KMS-11 (cell line): ENCODE data around the gene CXCL10.
"Not testable (repeated sequence)": the region's sequence is repeated elsewhere in the genome, so short reads cannot be mapped to it uniquely, and the experiment has no call there.

Source experiments
- H2AFZ ChIP-seq: fragments of 200-600 bp; sonication (generic); 2 replicates; pipeline ENCODE4 v1.6.1; 2016; ENCODE audit warnings: antibody characterized with exemption, mixed run types, low read depth
- H3K27ac ChIP-seq: fragments of 200-600 bp; sonication (generic); 2 replicates; pipeline ENCODE4 v1.6.1; 2016; ENCODE audit warnings: mild to moderate bottlenecking, mixed run types
- H3K27me3 ChIP-seq: fragments of 200-600 bp; sonication (generic); 2 replicates; pipeline ENCODE4 v1.6.1; 2017; ENCODE audit warnings: mild to moderate bottlenecking, low read depth, mixed run types, moderate library complexity; ENCODE audit not compliant: insufficient read depth
- H3K36me3 ChIP-seq: fragments of 200-600 bp; sonication (generic); 2 replicates; pipeline ENCODE4 v1.6.1; 2017; ENCODE audit warnings: mild to moderate bottlenecking, mixed run types; ENCODE audit not compliant: insufficient read depth
- H3K4me1 ChIP-seq: fragments of 200-600 bp; sonication (generic); 2 replicates; pipeline ENCODE4 v1.6.1; 2016; ENCODE audit warnings: mild to moderate bottlenecking, low read depth, mixed run types; ENCODE audit not compliant: poor library complexity, severe bottlenecking
- H3K4me2 ChIP-seq: fragments of 200-600 bp; sonication (generic); 2 replicates; pipeline ENCODE4 v1.7.0; 2016; ENCODE audit warnings: mild to moderate bottlenecking, mixed run types
- H3K4me3 ChIP-seq: fragments of 200-600 bp; sonication (generic); IDR thresholded peaks from 2 replicates; pipeline ENCODE4 v1.6.1; 2017; ENCODE audit warnings: low read depth, low read length, mixed read lengths; ENCODE audit not compliant: insufficient read depth
- H3K79me2 ChIP-seq: fragments of 200-600 bp; sonication (generic); 2 replicates; pipeline ENCODE4 v1.6.1; 2016; ENCODE audit warnings: low read depth, mixed run types; ENCODE audit not compliant: insufficient read depth
- H3K9ac ChIP-seq: fragments of 200-600 bp; sonication (generic); 2 replicates; pipeline ENCODE4 v1.6.1; 2016; ENCODE audit warnings: mild to moderate bottlenecking, mixed run types
- H4K20me1 ChIP-seq: fragments of 200-600 bp; sonication (generic); 2 replicates; pipeline ENCODE4 v1.6.1; 2016; ENCODE audit warnings: mild to moderate bottlenecking, mixed run types; ENCODE audit not compliant: insufficient read depth
- TF ChIP-seq, protein P1 (sequence below): fragments of 200-600 bp; sonication (generic); conservative IDR thresholded peaks from 2 replicates; pipeline ENCODE4 v1.6.1; 2017; ENCODE audit warnings: low read depth, mild to moderate bottlenecking, antibody characterized with exemption, low read length, moderate library complexity, mixed read lengths

CXCL10 gene

DNA sequence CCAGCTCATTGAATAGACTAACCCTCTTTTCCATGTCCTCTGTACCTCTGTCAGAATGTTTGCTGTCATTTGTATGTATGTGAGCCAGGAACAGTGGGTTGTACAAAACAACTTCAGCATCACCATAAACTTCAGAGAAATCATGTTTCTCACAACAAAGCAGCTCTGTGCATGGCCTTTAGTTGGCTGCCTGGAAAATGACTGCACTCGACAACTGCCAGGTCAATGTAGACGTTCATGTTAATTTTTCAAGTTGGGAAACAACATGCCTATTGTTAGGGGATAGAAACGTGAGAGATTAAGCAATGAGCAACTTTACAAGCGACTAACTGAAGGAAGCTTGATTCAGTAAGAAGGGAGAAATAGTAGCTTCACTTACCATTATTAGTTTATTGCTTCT, 30.4 kb upstream of the CXCL10 start:
- TF ChIP-seq, protein P1, sequence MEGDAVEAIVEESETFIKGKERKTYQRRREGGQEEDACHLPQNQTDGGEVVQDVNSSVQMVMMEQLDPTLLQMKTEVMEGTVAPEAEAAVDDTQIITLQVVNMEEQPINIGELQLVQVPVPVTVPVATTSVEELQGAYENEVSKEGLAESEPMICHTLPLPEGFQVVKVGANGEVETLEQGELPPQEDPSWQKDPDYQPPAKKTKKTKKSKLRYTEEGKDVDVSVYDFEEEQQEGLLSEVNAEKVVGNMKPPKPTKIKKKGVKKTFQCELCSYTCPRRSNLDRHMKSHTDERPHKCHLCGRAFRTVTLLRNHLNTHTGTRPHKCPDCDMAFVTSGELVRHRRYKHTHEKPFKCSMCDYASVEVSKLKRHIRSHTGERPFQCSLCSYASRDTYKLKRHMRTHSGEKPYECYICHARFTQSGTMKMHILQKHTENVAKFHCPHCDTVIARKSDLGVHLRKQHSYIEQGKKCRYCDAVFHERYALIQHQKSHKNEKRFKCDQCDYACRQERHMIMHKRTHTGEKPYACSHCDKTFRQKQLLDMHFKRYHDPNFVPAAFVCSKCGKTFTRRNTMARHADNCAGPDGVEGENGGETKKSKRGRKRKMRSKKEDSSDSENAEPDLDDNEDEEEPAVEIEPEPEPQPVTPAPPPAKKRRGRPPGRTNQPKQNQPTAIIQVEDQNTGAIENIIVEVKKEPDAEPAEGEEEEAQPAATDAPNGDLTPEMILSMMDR: no peak
- no peak overlapping the region for H3K27ac ChIP-seq
- H2AFZ ChIP-seq: no peak overlapping the region
- H4K20me1 ChIP-seq: no peaks in the 10 kb centered on the region
- H3K4me1 ChIP-seq: peaks cover 15% of the 10 kb centered on the region
- no peaks in the 10 kb centered on the region for H3K36me3 ChIP-seq
- H3K79me2 ChIP-seq: no peaks in the 10 kb centered on the region
- H3K4me2 ChIP-seq: no peak overlapping the region
- no peak overlapping the region for H3K9ac ChIP-seq
- H3K4me3 ChIP-seq: no peak overlapping the region
- H3K27me3 ChIP-seq: no peaks in the 10 kb centered on the region

DNA sequence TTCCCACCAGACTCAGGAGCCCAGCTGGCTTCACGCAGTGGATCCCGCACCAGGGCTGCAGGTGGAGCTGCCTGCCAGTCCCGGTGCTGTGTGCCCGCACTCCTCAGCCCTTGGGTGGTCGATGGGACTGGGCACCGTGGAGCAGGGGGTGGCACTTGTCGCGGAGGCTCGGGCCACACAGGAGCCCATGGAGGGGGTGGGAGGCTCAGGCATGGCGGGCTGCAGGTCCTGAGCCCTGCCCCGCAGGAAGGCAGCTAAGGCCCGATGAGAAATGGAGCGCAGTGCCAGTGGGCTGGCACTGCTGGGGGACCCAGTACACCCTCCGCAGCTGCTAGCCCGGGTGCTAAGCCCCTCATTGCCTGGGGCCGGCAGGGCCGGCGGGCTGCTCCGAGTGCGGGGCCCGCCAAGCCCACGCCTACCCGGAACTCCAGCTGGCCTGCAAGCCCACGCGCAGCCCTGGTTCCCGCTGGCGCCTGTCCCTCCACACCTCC, 27.3 kb upstream of the CXCL10 start:
- H4K20me1 ChIP-seq, H3K4me2 ChIP-seq, H3K4me3 ChIP-seq, H3K27me3 ChIP-seq, H3K36me3 ChIP-seq, H3K9ac ChIP-seq, H2AFZ ChIP-seq, H3K79me2 ChIP-seq, H3K27ac ChIP-seq: not testable (repeated sequence)
- H3K4me1 ChIP-seq: peaks cover 15% of the 10 kb centered on the region

DNA sequence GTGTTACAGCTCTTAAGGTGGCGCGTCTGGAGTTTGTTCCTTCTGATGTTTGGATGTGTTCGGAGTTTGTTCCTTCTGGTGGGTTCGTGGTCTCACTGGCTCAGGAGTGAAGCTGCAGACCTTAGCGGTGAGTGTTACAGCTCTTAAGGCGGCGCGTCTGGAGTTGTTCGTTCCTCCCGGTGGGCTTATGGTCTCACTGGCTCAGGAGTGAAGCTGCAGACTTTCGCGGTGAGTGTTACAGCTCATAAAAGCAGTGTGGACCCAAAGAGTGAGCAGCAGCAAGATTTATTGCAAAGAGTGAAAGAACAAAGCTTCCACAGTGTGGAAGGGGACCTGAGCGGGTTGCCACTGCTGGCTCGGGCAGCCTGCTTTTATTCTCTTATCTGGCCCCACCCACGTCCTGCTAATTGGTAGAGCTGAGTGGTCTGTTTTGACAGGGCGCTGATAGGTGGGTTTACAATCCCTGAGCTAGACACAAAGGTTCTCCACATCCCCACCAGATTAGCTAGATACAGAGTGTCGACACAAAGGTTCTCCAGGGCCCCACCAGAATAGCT, 26.6 kb upstream of the CXCL10 start:
- H4K20me1 ChIP-seq, H3K4me2 ChIP-seq, H3K27ac ChIP-seq, H2AFZ ChIP-seq, H3K36me3 ChIP-seq, H3K4me3 ChIP-seq, H3K27me3 ChIP-seq, H3K9ac ChIP-seq, H3K79me2 ChIP-seq: not testable (repeated sequence)
- peaks cover 10% of the 10 kb centered on the region for H3K4me1 ChIP-seq

DNA sequence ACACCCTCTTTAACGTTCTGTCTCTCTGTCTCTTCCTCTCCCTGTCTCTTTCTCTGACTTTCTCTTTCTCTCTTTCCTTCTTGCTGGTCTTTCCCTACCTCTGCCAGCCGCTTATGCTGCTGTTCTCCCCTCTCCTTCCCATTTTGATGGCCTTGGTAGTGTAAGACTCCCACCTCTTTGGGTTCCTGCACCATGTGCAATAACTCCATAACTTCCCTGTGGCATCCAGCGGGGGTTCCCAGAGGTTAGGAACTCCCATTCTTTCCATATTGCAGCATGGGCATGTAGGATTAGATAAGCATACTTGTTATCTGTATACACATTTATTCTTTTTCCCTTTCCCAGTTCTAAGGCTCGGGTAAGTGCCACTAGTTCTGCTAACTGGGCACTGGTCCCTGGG, 21.4 kb upstream of the CXCL10 start:
- not testable (repeated sequence) for H3K79me2 ChIP-seq, H3K4me3 ChIP-seq, H3K27me3 ChIP-seq, H3K36me3 ChIP-seq, H3K27ac ChIP-seq, H3K9ac ChIP-seq, H3K4me1 ChIP-seq, H2AFZ ChIP-seq, H3K4me2 ChIP-seq, H4K20me1 ChIP-seq

DNA sequence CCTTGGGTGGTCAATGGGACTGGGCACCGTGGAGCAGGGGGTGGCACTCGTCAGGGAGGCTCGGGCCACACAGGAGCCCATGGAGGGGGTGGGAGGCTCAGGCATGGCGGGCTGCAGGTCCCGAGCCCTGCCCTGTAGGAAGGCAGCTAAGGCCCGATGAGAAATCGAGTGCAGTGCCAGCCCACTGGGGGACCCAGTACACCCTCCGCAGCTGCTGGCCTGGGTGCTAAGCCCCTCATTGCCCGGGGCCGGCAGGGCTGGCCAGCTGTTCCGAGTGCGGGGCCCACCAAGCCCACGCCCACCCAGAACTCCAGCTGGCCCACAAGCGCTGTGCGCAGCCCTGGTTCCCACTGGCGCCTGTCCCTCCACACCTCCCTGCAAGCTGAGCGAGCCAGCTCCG, 20.0 kb upstream of the CXCL10 start:
- H2AFZ ChIP-seq, H3K9ac ChIP-seq, H3K36me3 ChIP-seq, H3K27ac ChIP-seq, H4K20me1 ChIP-seq, H3K4me2 ChIP-seq, H3K79me2 ChIP-seq, H3K27me3 ChIP-seq, H3K4me1 ChIP-seq, H3K4me3 ChIP-seq: not testable (repeated sequence)

DNA sequence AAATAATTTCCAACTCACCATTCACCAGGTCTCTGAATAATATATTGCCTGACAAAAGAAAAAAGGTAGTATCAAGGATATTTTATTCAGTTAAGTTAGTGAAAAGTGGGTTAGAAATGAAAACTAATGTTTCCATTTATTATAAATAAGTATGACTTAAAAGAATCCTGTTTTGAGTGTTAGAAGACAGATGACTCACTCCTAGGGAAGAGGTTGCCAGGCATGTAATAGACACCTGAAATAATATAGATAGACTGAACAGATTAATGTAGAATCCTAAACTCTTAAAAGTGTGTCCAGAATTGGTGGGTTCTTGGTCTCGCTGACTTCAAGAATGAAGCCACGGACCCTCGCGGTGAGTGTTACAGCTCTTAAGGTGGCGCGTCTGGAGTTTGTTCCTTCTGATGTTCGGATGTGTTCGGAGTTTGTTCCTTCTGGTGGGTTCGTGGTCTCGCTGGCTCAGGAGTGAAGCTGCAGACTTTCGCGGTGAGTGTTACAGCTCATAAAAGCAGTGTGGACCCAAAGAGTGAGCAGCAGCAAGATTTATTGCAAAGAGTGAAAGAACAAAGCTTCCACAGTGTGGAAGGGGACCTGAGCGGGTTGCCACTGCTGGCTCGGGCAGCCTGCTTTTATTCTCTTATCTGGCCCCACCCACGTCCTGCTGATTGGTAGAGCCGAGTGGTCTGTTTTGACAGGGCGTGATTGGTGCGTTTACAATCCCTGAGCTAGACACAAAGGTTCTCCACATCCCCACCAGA, 19.1 kb upstream of the CXCL10 start:
- not testable (repeated sequence) for H3K4me2 ChIP-seq, H3K4me1 ChIP-seq, H3K36me3 ChIP-seq, H4K20me1 ChIP-seq, H2AFZ ChIP-seq, H3K27me3 ChIP-seq, H3K27ac ChIP-seq, H3K9ac ChIP-seq, H3K79me2 ChIP-seq, H3K4me3 ChIP-seq

DNA sequence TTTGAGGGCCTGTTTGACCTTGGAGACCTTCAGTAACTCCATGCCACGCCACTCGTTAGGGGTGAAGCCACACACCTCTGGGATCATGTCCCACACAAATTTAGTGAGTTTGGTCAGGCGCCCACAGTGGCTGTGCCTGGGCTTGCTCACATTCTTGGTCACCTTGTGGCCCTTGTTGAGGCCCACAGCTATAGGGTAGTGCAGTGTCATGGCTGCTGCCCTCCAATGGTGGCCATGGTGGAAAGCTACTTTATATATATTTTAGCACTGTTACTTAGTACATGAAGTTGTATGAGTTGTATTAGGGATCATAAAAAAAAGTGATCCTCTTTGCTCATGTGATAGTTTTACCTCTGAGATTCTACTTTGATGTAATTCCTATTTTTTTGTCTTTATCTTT, 13.6 kb upstream of the CXCL10 start:
- no peaks in the 10 kb centered on the region for H3K27me3 ChIP-seq
- no peaks in the 10 kb centered on the region; the same call in 1 of the 2 replicates for H3K36me3 ChIP-seq
- H3K4me1 ChIP-seq: peaks cover 44% of the 10 kb centered on the region
- H3K27ac ChIP-seq: no peak overlapping the region
- H3K79me2 ChIP-seq: no peaks in the 10 kb centered on the region
- H3K4me3 ChIP-seq: no peak overlapping the region
- H3K4me2 ChIP-seq: no peak overlapping the region
- H3K9ac ChIP-seq: no peak overlapping the region
- TF ChIP-seq, protein P1: no peak
- no peak overlapping the region for H2AFZ ChIP-seq
- no peaks in the 10 kb centered on the region for H4K20me1 ChIP-seq
